Left ventricle myocardium inferior (tissue), 1 donor: Measurements from ENCODE around the gene CLCNKA. TPM values are rescaled to one million over a fixed set of nuclear protein-coding genes. Genes with fewer than 3 reads are reported as not detected.
"Not testable (repeated sequence)": the region's sequence is repeated elsewhere in the genome, so short reads cannot be mapped to it uniquely, and the experiment has no call there.

Experiments used
- DNase-seq: peaks from one replicate; pipeline ENCODE4 v3.0.0-alpha.2; 2020
- H3K27ac ChIP-seq: fragments of 200-600 bp; replicated peaks from 2 replicates; pipeline ENCODE4 v1.8.0; 2021
- H3K27me3 ChIP-seq: fragments of 200-600 bp; 2 replicates; pipeline ENCODE4 v1.8.0; 2021; ENCODE audit warnings: low read depth
- H3K36me3 ChIP-seq: fragments of 200-600 bp; 2 replicates; pipeline ENCODE4 v1.8.0; 2021
- H3K4me1 ChIP-seq: fragments of 200-600 bp; 2 replicates; pipeline ENCODE4 v1.8.0; 2021
- H3K4me3 ChIP-seq: fragments of 200-600 bp; 2 replicates; pipeline ENCODE4 v1.8.0; 2021; ENCODE audit warnings: mild to moderate bottlenecking, moderate library complexity
- H3K9me3 ChIP-seq: fragments of 200-600 bp; replicated peaks from 2 replicates; pipeline ENCODE4 v1.8.0; 2021
- CTCF ChIP-seq: fragments of 200-600 bp; IDR thresholded peaks from 2 replicates; pipeline ENCODE4 v1.8.0; 2021; ENCODE audit warnings: antibody characterized with exemption, mild to moderate bottlenecking, borderline replicate concordance
- intact Hi-C: fragments of 100-400 bp; cut with micrococcal nuclease; formaldehyde crosslinking; loops from one replicate; pipeline ENCODE4 v1.11.0; 2022
- total RNA-seq: library from RNA; stranded (reverse); fragmentation: NEBNext Ultra II Directional; extraction: Animal tissue kit (Norgen Biotek cat#: 25700); gene quantifications from one replicate; pipeline ENCODE4 v1.2.1, GENCODE V29; 2021
- donor health status: DM: no; HTN: yes; CAD: no; lungs with severe emphysema.

Gene CLCNKA
- total RNA-seq, 1 donor from 2014 or later = 0.16 TPM

- Histone ChIP-seq H3K27ac (no peak overlapping the region), H3K4me3 (no peak overlapping the region), H3K4me1 (peaks cover 46% of the 10 kb centered on the region), H3K27me3 (peaks cover 9% of the 10 kb centered on the region), H3K36me3 (no peaks in the 10 kb centered on the region), H3K9me3 (no peaks in the 10 kb centered on the region)
- no peak for DNase-seq
- intact Hi-C loops = no loop called here
- no peak for TF ChIP-seq CTCF
Observed at GRCh38 chr1:16023050-16023653, 1.3 kb downstream of the CLCNKA start.

DNA sequence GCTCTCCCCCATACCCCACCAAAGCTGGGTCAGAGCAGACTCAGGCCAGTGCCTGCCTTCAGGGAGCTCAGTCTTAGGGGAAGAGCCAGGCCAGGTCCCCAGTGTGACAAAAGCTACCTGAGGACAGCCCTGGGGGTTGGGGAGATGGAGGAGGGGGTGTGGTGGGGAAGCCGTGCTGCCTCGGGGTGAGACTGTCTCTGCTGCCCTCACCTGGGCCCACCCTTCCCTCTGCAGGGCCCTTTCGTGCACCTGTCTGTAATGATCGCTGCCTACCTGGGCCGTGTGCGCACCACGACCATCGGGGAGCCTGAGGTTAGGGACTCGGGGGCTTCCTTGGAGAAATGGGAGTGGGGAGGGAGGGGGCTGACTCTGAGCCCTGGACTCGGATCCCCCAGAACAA is 4.5 kb downstream of the CLCNKA start:
- DNase-seq, H3K36me3 ChIP-seq, H3K27ac ChIP-seq, intact Hi-C loops, H3K9me3 ChIP-seq: not testable (repeated sequence)
- Histone ChIP-seq H3K27me3 (peaks cover 30% of the 10 kb centered on the region), H3K4me3 (peak overlapping the region; percentile 43), H3K4me1 (peaks cover 16% of the 10 kb centered on the region)

- intact Hi-C loops = no loop called here
- no peak for DNase-seq
- Histone ChIP-seq H3K36me3 (no peaks in the 10 kb centered on the region), H3K9me3 (no peaks in the 10 kb centered on the region), H3K27ac (no peak overlapping the region), H3K27me3 (peaks cover 30% of the 10 kb centered on the region), H3K4me1 (peaks cover 10% of the 10 kb centered on the region), H3K4me3 (peak overlapping the region; percentile 43)
- no peak for TF ChIP-seq CTCF
Observed at GRCh38 chr1:16026723-16027484, 5.1 kb downstream of the CLCNKA start.

DNA sequence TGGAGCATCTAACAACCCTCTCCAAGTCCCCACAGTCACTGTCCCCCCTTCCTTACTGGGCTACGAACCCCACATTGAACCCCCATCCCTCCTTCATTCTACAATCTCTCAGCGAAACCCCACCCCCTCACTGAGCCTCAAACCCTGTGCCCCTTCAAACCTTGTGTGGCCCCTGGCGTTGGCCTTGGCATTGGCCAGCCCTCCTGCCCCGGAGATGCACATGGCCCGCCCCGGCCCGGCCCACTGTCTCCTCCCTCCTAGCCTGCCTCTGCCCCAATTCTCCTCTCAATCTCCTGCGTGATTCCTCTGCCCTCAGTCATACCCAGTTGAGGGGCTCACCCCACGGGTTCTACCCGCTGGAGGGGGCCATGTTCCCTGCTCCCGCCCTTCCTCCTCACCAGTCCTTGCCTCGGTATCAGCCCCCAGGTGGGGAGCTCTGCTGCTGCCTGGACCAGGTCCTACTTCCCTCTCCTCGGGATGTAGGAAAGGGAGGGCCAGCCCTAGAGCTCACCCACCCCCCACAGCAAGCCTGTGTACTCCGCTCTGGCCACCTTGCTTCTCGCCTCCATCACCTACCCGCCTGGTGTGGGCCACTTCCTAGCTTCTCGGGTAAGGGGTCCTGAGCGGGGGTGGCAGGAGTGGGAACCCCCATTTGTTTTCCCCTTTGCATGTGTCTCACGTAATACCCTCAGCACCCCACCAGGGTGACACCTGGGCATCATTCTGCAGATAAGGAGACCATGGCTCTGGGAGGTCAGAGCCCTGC is 6.6 kb downstream of the CLCNKA start:
- Histone ChIP-seq H3K36me3 (no peaks in the 10 kb centered on the region), H3K27me3 (peaks cover 30% of the 10 kb centered on the region), H3K4me3 (no peak overlapping the region), H3K4me1 (peaks cover 20% of the 10 kb centered on the region), H3K27ac (no peak overlapping the region), H3K9me3 (no peaks in the 10 kb centered on the region)
- intact Hi-C loops = no loop called here
- no peak for TF ChIP-seq CTCF
- no peak for DNase-seq

DNA sequence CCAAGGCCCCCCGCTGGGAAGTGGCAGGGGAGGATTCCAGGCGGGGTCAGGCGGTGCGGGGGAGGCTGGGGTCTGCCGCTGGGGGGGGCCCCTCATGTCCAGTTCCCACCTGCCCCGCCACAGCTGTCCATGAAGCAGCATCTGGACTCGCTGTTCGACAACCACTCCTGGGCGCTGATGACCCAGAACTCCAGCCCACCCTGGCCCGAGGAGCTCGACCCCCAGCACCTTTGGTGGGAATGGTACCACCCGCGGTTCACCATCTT is 7.1 kb downstream of the CLCNKA start:
- H3K36me3 ChIP-seq, H3K27ac ChIP-seq, H3K9me3 ChIP-seq, DNase-seq, H3K4me3 ChIP-seq, intact Hi-C loops: not testable (repeated sequence)
- H3K4me1 ChIP-seq = peaks cover 20% of the 10 kb centered on the region
- peaks cover 30% of the 10 kb centered on the region for H3K27me3 ChIP-seq

- H3K4me1 ChIP-seq = peaks cover 20% of the 10 kb centered on the region
- TF ChIP-seq CTCF = no peak
- H3K4me3 ChIP-seq = no peak overlapping the region
- H3K36me3 ChIP-seq = no peaks in the 10 kb centered on the region
- H3K27ac ChIP-seq = no peak overlapping the region
- H3K9me3 ChIP-seq = no peaks in the 10 kb centered on the region
- H3K27me3 ChIP-seq = peaks cover 30% of the 10 kb centered on the region
- DNase-seq = no peak
- intact Hi-C loops = no loop called here
Observed at GRCh38 chr1:16029288-16029687, 7.5 kb downstream of the CLCNKA start.
